IMR-90 (cell line): ENCODE data around the gene ACCSL. TPM values are rescaled to one million over a fixed set of nuclear protein-coding genes. Genes with fewer than 3 reads are reported as not detected.

Source experiments
- ATAC-seq: fragments of 200-7000 bp; cut with Tn5 transposase; 2 replicates; pipeline ENCODE4 v1.9.1; 2020; ENCODE audit warnings: low read depth, mild to moderate bottlenecking, moderate library complexity
- BruUV-seq: library from RNA; stranded (reverse); fragments of 400-500 nt; replicated peaks from 2 replicates; lab custom pipeline; 2021; lab: Mats Ljungman, UMichigan
- CTCF ChIA-PET: fragments of 300-600 bp; formaldehyde crosslinking; extraction: SDS; loops from one replicate; lab custom pipeline; 2021; ENCODE audit warnings: antibody characterized with exemption; lab: Yijun Ruan, JAX
- POLR2A ChIA-PET: fragments of 300-600 bp; sonication (Branson Sonifier 250); formaldehyde crosslinking; loops from one replicate; lab custom pipeline; 2022; ENCODE audit warnings: antibody characterized with exemption; ENCODE audit not compliant: unreplicated experiment; lab: Charles Lee
- DNase-seq: peaks from one replicate; pipeline ENCODE4 v3.0.0; 2013
- H2AFZ ChIP-seq: replicated peaks from 2 replicates; pipeline ENCODE3; 2013; ENCODE audit warnings: low read length, mild to moderate bottlenecking; ENCODE audit not compliant: poor library complexity
- H2AK5ac ChIP-seq: 2 replicates; pipeline ENCODE4 v1.6.1; 2013; ENCODE audit warnings: low read depth, low read length, inconsistent platforms
- H2AK9ac ChIP-seq: replicated peaks from 2 replicates; pipeline ENCODE3; 2013; ENCODE audit warnings: mild to moderate bottlenecking, low read depth, low read length, moderate library complexity; ENCODE audit not compliant: poor library complexity
- H2BK120ac ChIP-seq: 2 replicates; pipeline ENCODE4 v1.6.1; 2013; ENCODE audit warnings: low read depth, low read length, inconsistent platforms
- H2BK15ac ChIP-seq: 3 replicates; pipeline ENCODE4 v1.6.1; 2013; ENCODE audit warnings: low read depth, low read length, inconsistent platforms
- H2BK20ac ChIP-seq: 2 replicates; pipeline ENCODE4 v1.6.1; 2013; ENCODE audit warnings: low read depth, mild to moderate bottlenecking, inconsistent platforms, low read length, moderate library complexity
- H2BK5ac ChIP-seq: 2 replicates; pipeline ENCODE4 v1.6.1; 2013; ENCODE audit warnings: mild to moderate bottlenecking, low read depth, low read length, inconsistent platforms; ENCODE audit not compliant: poor library complexity, severe bottlenecking
- H3K14ac ChIP-seq: replicated peaks from 2 replicates; pipeline ENCODE4 v1.6.1; 2013; ENCODE audit warnings: low read depth, low read length, inconsistent platforms
- H3K18ac ChIP-seq: 2 replicates; pipeline ENCODE4 v1.6.1; 2013; ENCODE audit warnings: low read depth, low read length, control low read depth
- H3K23ac ChIP-seq: 2 replicates; pipeline ENCODE4 v1.6.1; 2013; ENCODE audit warnings: low read depth, low read length, inconsistent platforms
- H3K27ac ChIP-seq: 2 replicates; pipeline ENCODE4 v1.5.1; 2013; ENCODE audit warnings: mild to moderate bottlenecking, control low read depth, low read length; ENCODE audit not compliant: insufficient read depth
- H3K27me3 ChIP-seq: 2 replicates; pipeline ENCODE4 v1.6.1; 2013; ENCODE audit warnings: low read length; ENCODE audit not compliant: control insufficient read depth, insufficient read depth
- H3K36me3 ChIP-seq: 2 replicates; pipeline ENCODE4 v1.6.1; 2013; ENCODE audit warnings: low read length, mixed read lengths; ENCODE audit not compliant: control insufficient read depth, insufficient read depth
- H3K4ac ChIP-seq: 2 replicates; pipeline ENCODE4 v1.6.1; 2013; ENCODE audit warnings: low read depth, low read length, inconsistent platforms
- H3K4me1 ChIP-seq: 2 replicates; pipeline ENCODE4 v1.6.1; 2013; ENCODE audit warnings: low read length, mixed read lengths; ENCODE audit not compliant: control insufficient read depth, insufficient read depth
- H3K4me2 ChIP-seq: 2 replicates; pipeline ENCODE4 v1.6.1; 2013; ENCODE audit warnings: low read depth, mild to moderate bottlenecking, control low read depth, low read length, moderate library complexity
- H3K4me3 ChIP-seq: 2 replicates; pipeline ENCODE4 v1.5.1; 2013; ENCODE audit warnings: low read depth, mild to moderate bottlenecking, control low read depth, low read length, moderate library complexity; ENCODE audit not compliant: insufficient read depth
- H3K56ac ChIP-seq: 2 replicates; pipeline ENCODE4 v1.6.1; 2013; ENCODE audit warnings: low read length, inconsistent platforms; ENCODE audit not compliant: insufficient read depth; ENCODE audit errors: extremely low read depth
- H3K79me1 ChIP-seq, 2 experiments: 2 replicates each; pipeline ENCODE4 v1.6.1; 2013; ENCODE audit warnings: low read length in 2 of 2, inconsistent platforms in 1 of 2, low read depth in 1 of 2
- H3K9ac ChIP-seq: 2 replicates; pipeline ENCODE4 v1.6.1; 2013; ENCODE audit warnings: low read depth, low read length, control low read depth
- H3K9me1 ChIP-seq: 2 replicates; pipeline ENCODE4 v1.6.1; 2013; ENCODE audit warnings: low read length, inconsistent platforms; ENCODE audit not compliant: insufficient read depth
- H3K9me3 ChIP-seq: 2 replicates; pipeline ENCODE4 v1.6.1; 2013; ENCODE audit warnings: low read length; ENCODE audit not compliant: control insufficient read depth, insufficient read depth
- H4K20me1 ChIP-seq: 2 replicates; pipeline ENCODE4 v1.6.1; 2013; ENCODE audit warnings: low read length, inconsistent platforms; ENCODE audit not compliant: insufficient read depth
- H4K5ac ChIP-seq: 2 replicates; pipeline ENCODE4 v1.6.1; 2013; ENCODE audit warnings: mild to moderate bottlenecking, low read depth, low read length, control low read depth
- H4K8ac ChIP-seq, 2 experiments: 2 replicates each; pipeline ENCODE4 v1.6.1; 2013; ENCODE audit warnings: low read depth in 2 of 2, low read length in 2 of 2, control low read depth in 1 of 2, inconsistent platforms in 1 of 2
- H4K91ac ChIP-seq: 2 replicates; pipeline ENCODE4 v1.6.1; 2013; ENCODE audit warnings: low read depth, low read length, inconsistent platforms; ENCODE audit not compliant: insufficient read depth
- MAZ ChIP-seq: IDR thresholded peaks from 2 replicates; pipeline ENCODE4 v1.6.1; 2012; ENCODE audit warnings: low read depth, mild to moderate bottlenecking, low read length, improper control_type of control experiment, moderate library complexity, borderline replicate concordance
- SMC3 ChIP-seq: fragments of 150-350 bp; IDR thresholded peaks from 2 replicates; pipeline ENCODE4 v1.6.1; 2016; ENCODE audit warnings: low read depth, mild to moderate bottlenecking, antibody characterized with exemption, low read length, moderate library complexity
- WGBS, 2 experiments: methylation state at CpG; one replicate each; pipeline versions ENCODE4 v1.1.5 to v1.1.7; 2013; ENCODE audit warnings: missing lambda C conversion rate in 2 of 2; ENCODE audit not compliant: insufficient read length in 1 of 2; ENCODE audit errors: extremely low coverage in 2 of 2; 5-methylcytosine and 5-hydroxymethylcytosine counted together
- dilution Hi-C: fragments of 300-500 bp; cut with HindIII; formaldehyde crosslinking; loops from one replicate; pipeline ENCODE4 v1.14.3; 2018; ENCODE audit warnings: low sequenced_read_pairs; ENCODE audit not compliant: unreplicated experiment
- in situ Hi-C: fragments of 300-500 bp; cut with MboI; formaldehyde crosslinking; loops from 3 replicates; pipeline ENCODE4 v1.14.3; 2019; ENCODE audit warnings: low sequenced_read_pairs, inconsistent platforms, mixed read lengths
- intact Hi-C: fragments of 100-400 bp; cut with micrococcal nuclease; formaldehyde crosslinking; loops from 2 replicates; pipeline ENCODE4 v1.10.0; 2022
- polyA plus RNA-seq, 3 experiments: library from polyadenylated mRNA; depleted of rRNA; stranded (reverse); fragments of >200 nt; gene quantifications; 2 replicates each; pipeline ENCODE4 v1.2.3, GENCODE V29; 2012; ENCODE audit warnings: low replicate concordance in 1 of 3
- total RNA-seq: library from RNA; depleted of rRNA; stranded (reverse); fragments of >200 nt; gene quantifications from 2 replicates; pipeline ENCODE4 v1.2.3, GENCODE V29; 2012

ACCSL gene
- total and polyA plus RNA-seq, 2 of the 4 experiments (the other 2 are of a cell fraction): not detected

- no peak overlapping the region for H2BK5ac ChIP-seq
- H3K4me3 ChIP-seq: no peak overlapping the region
- no peaks in the 10 kb centered on the region for H3K79me1 ChIP-seq
- H3K18ac ChIP-seq: no peak overlapping the region
- H4K8ac ChIP-seq: no peak overlapping the region
- H3K27me3 ChIP-seq: no peaks in the 10 kb centered on the region
- in situ Hi-C loops: no loop called here
- no peak overlapping the region for H3K56ac ChIP-seq
- no peak for DNase-seq
- no peaks in the 10 kb centered on the region for H3K9me3 ChIP-seq
- no peak overlapping the region for H3K4ac ChIP-seq
- no peak overlapping the region for H4K91ac ChIP-seq
- no peak overlapping the region for H2AK5ac ChIP-seq
- no peaks in the 10 kb centered on the region for H3K36me3 ChIP-seq
- BruUV-seq: no TSS peak
- H3K9me1 ChIP-seq: no peaks in the 10 kb centered on the region
- H2BK120ac ChIP-seq: no peak overlapping the region
- dilution Hi-C loops: no loop called here
- ChIA-PET POLR2A (no interaction called here), CTCF (no interaction called here)
- WGBS, 2 experiments: no CpG with 5 or more reads among the region's 2 CpGs
- peaks cover 6% of the 10 kb centered on the region for H3K4me1 ChIP-seq
- no peak overlapping the region for H3K23ac ChIP-seq
- no peak overlapping the region for H2BK15ac ChIP-seq
- no peak overlapping the region for H3K9ac ChIP-seq
- no peaks in the 10 kb centered on the region for H4K20me1 ChIP-seq
- no peak overlapping the region for H3K14ac ChIP-seq
- no peak overlapping the region for H2AFZ ChIP-seq
- no peak overlapping the region for H4K5ac ChIP-seq
- TF ChIP-seq MAZ (no peak), SMC3 (no peak)
- H2BK20ac ChIP-seq: no peak overlapping the region
- no peak overlapping the region for H3K27ac ChIP-seq
- no peak for ATAC-seq
- H3K4me2 ChIP-seq: no peak overlapping the region
- H2AK9ac ChIP-seq: no peak overlapping the region
- intact Hi-C loops: no loop called here
Measured at GRCh38 chr11:44018829-44019228, 29.0 kb upstream of the ACCSL start.
